HepG2 (cell line): ENCODE results near the gene GSDMA.

Experiments used
- ATRX ChIP-seq: sonication (generic); formaldehyde crosslinking; IDR thresholded peaks from 2 replicates; pipeline ENCODE4 v1.4.0; 2020; ENCODE audit warnings: missing genetic modification reagents, borderline replicate concordance
- HOXA7 ChIP-seq: sonication (generic); formaldehyde crosslinking; IDR thresholded peaks from 2 replicates; pipeline ENCODE4 v1.8.1; 2022; ENCODE audit warnings: mild to moderate bottlenecking, missing genetic modification reagents, moderate library complexity
- PAX8 ChIP-seq: sonication (generic); formaldehyde crosslinking; IDR thresholded peaks from 2 replicates; pipeline ENCODE4 v1.8.0; 2022; ENCODE audit warnings: mild to moderate bottlenecking, missing genetic modification reagents, borderline replicate concordance
- SIN3B ChIP-seq: fragments of 150-350 bp; IDR thresholded peaks from 2 replicates; pipeline ENCODE4 v1.6.1; 2014; ENCODE audit warnings: low read length
- ZNF160 ChIP-seq: sonication (generic); formaldehyde crosslinking; IDR thresholded peaks from 2 replicates; pipeline ENCODE4 v1.8.0; 2022; ENCODE audit warnings: mild to moderate bottlenecking, inconsistent platforms, missing genetic modification reagents
- ZNF232 ChIP-seq: sonication (generic); formaldehyde crosslinking; IDR thresholded peaks from 2 replicates; pipeline ENCODE4 v1.4.0; 2020; ENCODE audit warnings: missing genetic modification reagents, borderline replicate concordance
- ZSCAN22 ChIP-seq: sonication (generic); formaldehyde crosslinking; IDR thresholded peaks from 2 replicates; pipeline ENCODE4 v1.4.0; 2020; ENCODE audit warnings: mild to moderate bottlenecking, missing genetic modification reagents
- ZZZ3 ChIP-seq: sonication (generic); formaldehyde crosslinking; IDR thresholded peaks from 2 replicates; pipeline ENCODE4 v1.4.0; 2020; ENCODE audit warnings: missing genetic modification reagents, mild to moderate bottlenecking, borderline replicate concordance

DNA sequence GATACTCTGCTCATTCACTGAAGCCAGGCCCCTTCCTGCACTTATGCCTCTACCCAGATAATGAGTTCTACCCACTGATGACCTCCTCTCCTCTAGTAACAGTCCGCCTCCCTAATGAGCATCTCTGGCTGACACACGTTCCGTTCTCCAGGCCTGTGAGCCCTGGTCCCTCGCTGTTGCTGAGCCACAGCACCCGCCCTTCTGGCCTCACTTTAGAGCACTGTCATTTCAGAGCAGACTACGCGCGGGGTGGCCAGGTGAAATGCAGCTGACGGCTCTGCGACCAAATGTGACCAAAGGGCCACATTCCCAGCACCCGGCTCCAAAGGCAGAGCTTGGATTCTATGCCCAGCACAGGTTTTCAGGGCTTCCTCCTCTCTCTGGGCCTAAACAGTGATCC is 31.6 kb downstream of the GSDMA start:
- TF ChIP-seq ATRX (CRISPR knock-in tag) (no peak), ZNF160 (CRISPR knock-in tag) (no peak), ZNF232 (CRISPR knock-in tag) (no peak), SIN3B (no peak), ZSCAN22 (no peak), ZZZ3 (CRISPR knock-in tag) (no peak), HOXA7 (CRISPR knock-in tag) (no peak), PAX8 (no peak)
